ENCODE measurements around the gene SAMD1. TPM values are rescaled to one million over a fixed set of nuclear protein-coding genes. Genes with fewer than 3 reads are reported as not detected.
"Not testable (repeated sequence)": the region's sequence is repeated elsewhere in the genome, so short reads cannot be mapped to it uniquely, and the experiment has no call there.

The SAMD1 gene
- polyA plus RNA-seq, 1 experiment, result 5.1 TPM

DNA sequence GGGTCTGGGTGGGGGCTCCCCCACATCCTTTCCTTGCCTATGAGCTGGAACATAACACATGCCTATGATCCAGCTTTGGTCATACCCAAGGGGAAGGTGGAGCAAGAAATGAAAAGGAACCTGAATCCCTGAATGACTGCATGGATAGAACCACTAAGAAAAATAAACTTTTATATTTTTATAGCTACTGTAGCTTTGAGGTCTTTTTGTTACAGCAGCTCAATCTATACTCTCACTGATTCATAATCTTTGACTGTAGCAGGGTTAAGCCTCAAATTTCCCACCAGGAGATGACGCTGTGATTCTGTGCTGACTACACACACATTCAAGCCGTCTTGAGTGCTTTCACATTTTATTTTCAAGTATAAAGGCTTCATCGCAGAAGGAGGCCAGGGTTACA, 37.5 kb downstream of the SAMD1 start:
- TF ChIP-seq, protein P1, sequence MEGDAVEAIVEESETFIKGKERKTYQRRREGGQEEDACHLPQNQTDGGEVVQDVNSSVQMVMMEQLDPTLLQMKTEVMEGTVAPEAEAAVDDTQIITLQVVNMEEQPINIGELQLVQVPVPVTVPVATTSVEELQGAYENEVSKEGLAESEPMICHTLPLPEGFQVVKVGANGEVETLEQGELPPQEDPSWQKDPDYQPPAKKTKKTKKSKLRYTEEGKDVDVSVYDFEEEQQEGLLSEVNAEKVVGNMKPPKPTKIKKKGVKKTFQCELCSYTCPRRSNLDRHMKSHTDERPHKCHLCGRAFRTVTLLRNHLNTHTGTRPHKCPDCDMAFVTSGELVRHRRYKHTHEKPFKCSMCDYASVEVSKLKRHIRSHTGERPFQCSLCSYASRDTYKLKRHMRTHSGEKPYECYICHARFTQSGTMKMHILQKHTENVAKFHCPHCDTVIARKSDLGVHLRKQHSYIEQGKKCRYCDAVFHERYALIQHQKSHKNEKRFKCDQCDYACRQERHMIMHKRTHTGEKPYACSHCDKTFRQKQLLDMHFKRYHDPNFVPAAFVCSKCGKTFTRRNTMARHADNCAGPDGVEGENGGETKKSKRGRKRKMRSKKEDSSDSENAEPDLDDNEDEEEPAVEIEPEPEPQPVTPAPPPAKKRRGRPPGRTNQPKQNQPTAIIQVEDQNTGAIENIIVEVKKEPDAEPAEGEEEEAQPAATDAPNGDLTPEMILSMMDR (IDR thresholded peaks at IDR 0.05; ENCODE audit: low read depth, low read length), result no peak
- Histone ChIP-seq H3K4me3 (ENCODE audit: low read depth, low read length) (no peak overlapping the region), H3K27me3 (ENCODE audit: control insufficient read depth, insufficient read depth, low read length) (no peaks in the 10 kb centered on the region), H3K9me3 (ENCODE audit: control insufficient read depth, insufficient read depth, low read length) (peaks cover 10% of the 10 kb centered on the region), H3K27ac (ENCODE audit: low read depth, low read length) (no peak overlapping the region)
- DNase-seq (ENCODE audit: low read depth, low spot score), result no peak
- POLR2A ChIA-PET, result no interaction called here
- CTCF ChIA-PET, result interaction anchor here (0.9 to 1.2 kb wide), 4 partner anchors 9 to 62 kb away, joined by 3 to 4 read pairs (median 3); partner anchors contain the start of genes IL27RA and PALM3

DNA sequence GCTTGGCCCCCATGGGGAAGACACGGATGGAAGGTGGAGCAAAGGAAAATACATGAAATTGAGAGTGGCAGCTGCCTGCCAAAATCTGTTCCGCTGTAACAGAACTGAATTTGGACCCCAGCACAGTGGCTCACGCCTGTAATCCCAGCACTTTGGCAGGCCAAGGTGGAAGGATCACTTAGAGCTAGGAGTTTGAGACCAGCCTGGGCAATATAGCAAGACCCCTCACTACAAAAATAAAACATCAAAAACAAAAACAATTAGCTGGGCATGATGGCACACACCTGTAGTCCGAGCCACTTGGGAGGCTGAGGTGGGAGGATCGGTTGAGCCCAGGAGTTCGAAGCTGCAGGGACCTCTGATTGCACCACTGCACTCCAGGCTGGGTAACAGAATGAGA, 38.1 kb downstream of the SAMD1 start:
- CTCF ChIA-PET, result interaction anchor here (0.9 to 1.2 kb wide), 4 partner anchors 9 to 63 kb away, joined by 3 to 4 read pairs (median 3); partner anchors contain the start of genes IL27RA and PALM3
- no peak for DNase-seq (ENCODE audit: low read depth, low spot score)
- POLR2A ChIA-PET, result no interaction called here

DNA sequence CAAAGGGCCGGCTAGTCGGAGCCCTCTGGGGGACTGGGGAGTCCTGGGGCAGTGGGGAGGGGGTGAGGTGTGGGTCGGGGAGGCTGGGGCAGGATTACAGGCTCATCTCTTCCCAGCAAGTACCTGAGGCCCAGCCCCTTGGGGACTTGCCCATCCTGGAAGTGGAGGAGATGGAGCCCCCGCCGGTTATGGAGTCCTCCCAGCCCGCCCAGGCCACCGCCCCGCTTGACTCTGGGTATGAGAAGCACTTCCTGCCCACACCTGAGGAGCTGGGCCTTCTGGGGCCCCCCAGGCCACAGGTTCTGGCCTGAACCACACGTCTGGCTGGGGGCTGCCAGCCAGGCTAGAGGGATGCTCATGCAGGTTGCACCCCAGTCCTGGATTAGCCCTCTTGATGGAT, 38.6 kb downstream of the SAMD1 start:
- CTCF ChIA-PET, result interaction anchor here (1.1 kb wide), 1 partner anchor 10 kb away, joined by 3 read pairs; no protein-coding TSS in a partner anchor
- Histone ChIP-seq H3K4me3 (ENCODE audit: low read depth, low read length) (no peak overlapping the region), H3K9me3 (ENCODE audit: control insufficient read depth, insufficient read depth, low read length) (peaks cover 10% of the 10 kb centered on the region), H3K27me3 (ENCODE audit: control insufficient read depth, insufficient read depth, low read length) (no peaks in the 10 kb centered on the region), H3K27ac (ENCODE audit: low read depth, low read length) (no peak overlapping the region)
- TF ChIP-seq, protein P1 (IDR thresholded peaks at IDR 0.05; ENCODE audit: low read depth, low read length), result no peak
- DNase-seq (ENCODE audit: low read depth, low spot score), result no peak
- POLR2A ChIA-PET, result no interaction called here

More for the DNA sequence above, 38.1 kb downstream of the SAMD1 start:
- TF ChIP-seq, protein P1 (IDR thresholded peaks at IDR 0.05; ENCODE audit: low read depth, low read length), result no peak
- Histone ChIP-seq H3K9me3 (ENCODE audit: control insufficient read depth, insufficient read depth, low read length) (peaks cover 10% of the 10 kb centered on the region), H3K27ac (ENCODE audit: low read depth, low read length) (no peak overlapping the region), H3K27me3 (ENCODE audit: control insufficient read depth, insufficient read depth, low read length) (no peaks in the 10 kb centered on the region), H3K4me3 (ENCODE audit: low read depth, low read length) (no peak overlapping the region)

DNA sequence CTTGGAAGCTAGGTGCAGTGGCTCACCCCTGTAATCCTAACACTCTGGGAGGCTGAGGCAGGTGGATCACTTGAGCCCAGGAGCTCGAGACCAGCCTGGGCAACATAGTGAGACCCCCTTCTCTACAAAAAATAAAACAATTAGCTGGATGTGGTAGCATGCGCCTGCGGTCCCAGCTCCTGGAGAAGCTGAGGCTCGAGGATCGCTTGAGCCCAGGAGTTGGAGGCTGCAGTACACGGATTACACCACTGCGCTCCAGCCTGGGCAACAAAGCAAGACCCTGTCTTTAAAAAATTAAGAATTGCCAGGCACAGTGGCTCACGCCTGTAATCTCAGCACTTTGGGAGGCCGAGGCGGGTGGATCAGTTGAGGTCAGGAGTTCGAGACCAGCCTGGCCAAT, 39.6 kb downstream of the SAMD1 start:
- POLR2A ChIA-PET, result not testable (repeated sequence)

DNA sequence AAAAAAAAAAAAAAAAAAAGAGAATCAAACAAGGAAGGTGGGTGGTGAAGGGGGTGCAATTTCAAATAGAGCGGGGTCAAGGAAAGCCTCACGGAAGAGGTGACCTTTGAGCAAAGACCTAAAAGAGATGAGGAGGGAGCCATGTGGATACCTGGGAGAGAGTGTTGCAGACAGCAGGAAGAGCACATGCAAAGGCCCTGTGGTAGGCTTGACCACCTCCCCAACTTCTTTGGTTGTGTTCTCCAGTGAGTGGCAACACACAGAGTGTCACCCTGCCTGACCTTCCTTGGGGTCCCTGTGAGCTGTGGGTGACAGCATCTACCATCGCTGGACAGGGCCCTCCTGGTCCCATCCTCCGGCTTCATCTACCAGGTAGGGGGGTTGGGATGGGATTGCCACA, 40.0 kb downstream of the SAMD1 start:
- H3K27me3 ChIP-seq (ENCODE audit: control insufficient read depth, insufficient read depth, low read length), result no peaks in the 10 kb centered on the region
- no peak overlapping the region for H3K27ac ChIP-seq (ENCODE audit: low read depth, low read length)
- POLR2A ChIA-PET, result no interaction called here
- no peak overlapping the region for H3K4me3 ChIP-seq (ENCODE audit: low read depth, low read length)
- TF ChIP-seq, protein P1 (IDR thresholded peaks at IDR 0.05; ENCODE audit: low read depth, low read length), result no peak
- CTCF ChIA-PET, result interaction anchor here (0.6 to 1.7 kb wide), 4 partner anchors 8 to 45 kb away, joined by 3 to 7 read pairs (median 3); no protein-coding TSS in a partner anchor
- H3K9me3 ChIP-seq (ENCODE audit: control insufficient read depth, insufficient read depth, low read length), result peaks cover 10% of the 10 kb centered on the region
- no peak for DNase-seq (ENCODE audit: low read depth, low spot score)

More for the DNA sequence above, 39.6 kb downstream of the SAMD1 start:
- H3K4me3 ChIP-seq (ENCODE audit: low read depth, low read length); H3K27me3 ChIP-seq (ENCODE audit: control insufficient read depth, insufficient read depth, low read length); DNase-seq (ENCODE audit: low read depth, low spot score); H3K27ac ChIP-seq (ENCODE audit: low read depth, low read length): not testable (repeated sequence)
- CTCF ChIA-PET, result interaction anchor here (1.1 to 1.7 kb wide), 2 partner anchors 8 to 9 kb away, joined by 3 to 7 read pairs; no protein-coding TSS in a partner anchor
- H3K9me3 ChIP-seq (ENCODE audit: control insufficient read depth, insufficient read depth, low read length), result peaks cover 10% of the 10 kb centered on the region
